Liver (tissue), 9 donors: ENCODE data around the gene CDH13. TPM values are rescaled to one million over a fixed set of nuclear protein-coding genes. Genes with fewer than 3 reads are reported as not detected.

Experiments used
- DNase-seq: peaks from one replicate; pipeline ENCODE4 v3.0.0-alpha.2; 2017; ENCODE audit warnings: low spot score
- H3K27ac ChIP-seq, 2 donors: one replicate each; pipeline ENCODE4 v1.7.0; 2013; ENCODE audit warnings: inconsistent platforms in 2 of 2, low read length in 2 of 2, control low read depth in 1 of 2, low read depth in 1 of 2, mild to moderate bottlenecking in 1 of 2
- H3K27me3 ChIP-seq, 4 donors: one replicate each; pipeline versions ENCODE4 v1.6.1 to v1.7.0; 2013; ENCODE audit warnings: low read length in 3 of 4, inconsistent platforms in 1 of 4, mild to moderate bottlenecking in 1 of 4, moderate library complexity in 1 of 4; ENCODE audit not compliant: control insufficient read depth in 4 of 4, insufficient read depth in 4 of 4
- H3K36me3 ChIP-seq, 4 donors: one replicate each; pipeline versions ENCODE4 v1.6.1 to v1.7.0; 2013; ENCODE audit warnings: low read length in 3 of 4, mild to moderate bottlenecking in 3 of 4, low read depth in 1 of 4, moderate library complexity in 1 of 4; ENCODE audit not compliant: control insufficient read depth in 4 of 4, insufficient read depth in 3 of 4
- H3K4me1 ChIP-seq, 4 donors: one replicate each; pipeline versions ENCODE4 v1.6.1 to v1.7.0; 2013; ENCODE audit warnings: low read length in 3 of 4, mild to moderate bottlenecking in 3 of 4, moderate library complexity in 1 of 4; ENCODE audit not compliant: control insufficient read depth in 4 of 4, insufficient read depth in 4 of 4
- H3K4me3 ChIP-seq, 3 donors: one replicate each; pipeline versions ENCODE4 v1.6.1 to v1.7.0; 2013; ENCODE audit warnings: low read length in 3 of 3, control low read depth in 1 of 3, low read depth in 1 of 3, mild to moderate bottlenecking in 1 of 3
- H3K9ac ChIP-seq, 2 donors: one replicate each; pipeline ENCODE4 v1.7.0; 2013; ENCODE audit warnings: low read length in 2 of 2, mild to moderate bottlenecking in 2 of 2, moderate library complexity in 2 of 2, control low read depth in 1 of 2, low read depth in 1 of 2
- H3K9me3 ChIP-seq, 4 donors: one replicate each; pipeline versions ENCODE4 v1.6.1 to v1.7.0; 2013; ENCODE audit warnings: low read length in 3 of 4; ENCODE audit not compliant: control insufficient read depth in 4 of 4
- FOXA1 ChIP-seq: IDR thresholded peaks from 2 replicates; pipeline ENCODE4 v1.6.1; 2016; ENCODE audit warnings: antibody characterized with exemption
- FOXA2 ChIP-seq: IDR thresholded peaks from 2 replicates; pipeline ENCODE4 v1.6.1; 2016; ENCODE audit warnings: antibody characterized with exemption
- GABPA ChIP-seq, 2 donors: IDR thresholded peaks in 1 of 2; conservative IDR thresholded peaks in 1 of 2; 2 replicates each; pipeline ENCODE4 v1.6.1; 2016; ENCODE audit warnings: antibody characterized with exemption in 2 of 2, mild to moderate bottlenecking in 1 of 2, moderate library complexity in 1 of 2
- HNF4G ChIP-seq: IDR thresholded peaks from 2 replicates; pipeline ENCODE4 v1.6.1; 2016; ENCODE audit warnings: antibody characterized with exemption
- JUND ChIP-seq, 2 donors: IDR thresholded peaks; 2 replicates each; pipeline ENCODE4 v1.6.1; 2016; ENCODE audit warnings: antibody characterized with exemption in 2 of 2
- MAX ChIP-seq: IDR thresholded peaks from 2 replicates; pipeline ENCODE4 v1.6.1; 2016; ENCODE audit warnings: antibody characterized with exemption
- NR2F2 ChIP-seq: IDR thresholded peaks from 2 replicates; pipeline ENCODE4 v1.6.1; 2016; ENCODE audit warnings: antibody characterized with exemption
- RAD21 ChIP-seq, 2 donors: IDR thresholded peaks; 2 replicates each; pipeline ENCODE4 v1.6.1; 2016; ENCODE audit warnings: antibody characterized with exemption in 2 of 2, mild to moderate bottlenecking in 2 of 2
- RXRA ChIP-seq, 2 donors: IDR thresholded peaks; 2 replicates each; pipeline ENCODE4 v1.6.1; 2017 to 2018; ENCODE audit warnings: antibody characterized with exemption in 2 of 2, mild to moderate bottlenecking in 1 of 2
- SP1 ChIP-seq: IDR thresholded peaks from 2 replicates; pipeline ENCODE4 v1.6.1; 2018; ENCODE audit warnings: antibody characterized with exemption, mild to moderate bottlenecking
- TAF1 ChIP-seq: conservative IDR thresholded peaks from 2 replicates; pipeline ENCODE4 v1.6.1; 2016; ENCODE audit warnings: antibody characterized with exemption, mild to moderate bottlenecking
- YY1 ChIP-seq: IDR thresholded peaks from 2 replicates; pipeline ENCODE4 v1.6.1; 2016; ENCODE audit warnings: antibody characterized with exemption, mild to moderate bottlenecking
- ZBTB33 ChIP-seq: IDR thresholded peaks from 2 replicates; pipeline ENCODE4 v1.6.1; 2016; ENCODE audit warnings: antibody characterized with exemption
- WGBS: extraction: QIAGEN DNeasy Blood & Tissue Kit; methylation state at CpG from one replicate; pipeline ENCODE4 v1.1.7; 2013; 5-methylcytosine and 5-hydroxymethylcytosine counted together
- polyA plus RNA-seq, 2 donors: library from polyadenylated mRNA; stranded (reverse) in 1 of 2; unstranded in 1 of 2; fragments of 200-250 nt in 1 of 2; fragments of >200 nt in 1 of 2; fragmentation: Nextera tagmentation in 1 of 2; extraction: Ambion mirVana in 1 of 2; gene quantifications; one replicate each; pipeline versions ENCODE4 v1.2.1 to v1.2.3, GENCODE V29; 2013 to 2015
- total RNA-seq, 2 donors: library from RNA; depleted of rRNA; stranded (reverse); fragments of >200 nt; gene quantifications; one replicate each; pipeline ENCODE4 v1.2.3, GENCODE V29; 2014
- TF ChIP-seq, protein P1 (sequence below): IDR thresholded peaks from 2 replicates; pipeline ENCODE4 v1.6.1; 2016; ENCODE audit warnings: antibody characterized with exemption, mild to moderate bottlenecking
- TF ChIP-seq, protein P2 (sequence below): IDR thresholded peaks from 2 replicates; pipeline ENCODE4 v1.6.1; 2016; ENCODE audit warnings: antibody characterized with exemption
- donor health status: healthy.
- donor health status: healthy.
- donor health status: healthy.
- donor health status: healthy.
- donor health status: healthy.

CDH13 gene
- total and polyA plus RNA-seq, 4 donors, result 0.21 to 1.5 (median 0.58) TPM

DNA sequence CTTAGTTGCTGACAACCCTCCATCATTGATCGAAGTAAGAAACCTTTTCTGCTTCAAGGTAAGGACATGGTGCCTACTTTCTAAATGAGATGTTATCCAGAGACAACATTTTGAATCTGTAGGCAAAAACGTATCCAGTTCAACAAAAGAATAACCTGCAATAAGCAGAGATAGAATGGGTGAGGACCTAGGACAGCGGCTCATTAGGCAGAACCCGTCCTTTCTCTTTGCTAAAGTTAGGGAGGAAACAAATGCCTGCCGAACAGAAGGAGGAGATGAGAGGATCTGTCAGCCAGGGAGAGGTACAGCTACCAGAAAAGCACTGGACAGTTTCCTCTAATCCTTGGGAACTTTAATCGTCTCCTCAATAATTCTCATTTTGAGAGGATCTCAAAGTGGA is 183.3 kb downstream of the CDH13 start:
- TF ChIP-seq YY1 (no peak), GABPA (IDR thresholded peaks at IDR 0.05 in 1 of 2, conservative IDR thresholded peaks at IDR 0.05 in 1 of 2) (no peak), RAD21 (IDR thresholded peaks at IDR 0.05) (no peak), MAX (no peak), HNF4G (no peak), NR2F2 (no peak), FOXA1 (no peak)
- H3K9me3 ChIP-seq, result no peaks in the 10 kb centered on the region
- 60% methylated on average over 6 of the region's 6 CpGs for WGBS
- no peak overlapping the region for H3K4me3 ChIP-seq
- DNase-seq, result no peak
- H3K36me3 ChIP-seq, result no peaks in the 10 kb centered on the region
- no peaks in the 10 kb centered on the region for H3K27me3 ChIP-seq
- no peaks in the 10 kb centered on the region for H3K4me1 ChIP-seq
- H3K9ac ChIP-seq, result no peak overlapping the region
- no peak overlapping the region for H3K27ac ChIP-seq

DNA sequence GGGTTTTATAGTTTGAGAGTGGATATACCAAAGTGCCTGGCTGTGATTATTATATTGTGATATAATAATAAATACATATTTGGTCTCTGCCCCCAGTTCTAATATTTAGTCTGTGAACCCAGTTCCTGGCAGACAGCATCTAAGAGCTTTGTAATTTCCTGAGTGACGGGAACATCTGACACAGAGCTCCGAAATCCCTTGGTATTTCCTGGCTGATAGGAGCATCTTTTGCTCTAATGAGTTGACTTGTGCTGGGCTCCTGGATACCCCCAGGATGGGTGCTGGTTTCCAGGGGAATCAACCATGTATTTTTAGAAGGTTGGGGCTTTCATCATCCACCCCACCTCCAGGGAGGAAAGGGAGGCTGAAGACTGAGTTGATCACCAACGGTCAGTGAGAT is 187.3 kb downstream of the CDH13 start:
- no peaks in the 10 kb centered on the region for H3K4me1 ChIP-seq
- no peak for DNase-seq
- H3K9me3 ChIP-seq, result no peaks in the 10 kb centered on the region
- no peak overlapping the region for H3K4me3 ChIP-seq
- 67% methylated on average over 3 of the region's 3 CpGs for WGBS
- no peak overlapping the region for H3K9ac ChIP-seq
- H3K36me3 ChIP-seq, result no peaks in the 10 kb centered on the region
- no peak overlapping the region for H3K27ac ChIP-seq
- H3K27me3 ChIP-seq, result peaks cover 0 to 2% (median 0%) of the 10 kb centered on the region in 4 donors
- TF ChIP-seq HNF4G, result no peak
- no peak for TF ChIP-seq SP1
- TF ChIP-seq GABPA (IDR thresholded peaks at IDR 0.05 in 1 of 2, conservative IDR thresholded peaks at IDR 0.05 in 1 of 2), result no peak
- TF ChIP-seq NR2F2, result no peak

- TF ChIP-seq TAF1, result no peak
- TF ChIP-seq SP1, result no peak
- no peak for TF ChIP-seq FOXA2
- TF ChIP-seq FOXA1, result no peak
- no peak for TF ChIP-seq NR2F2
- no peak for TF ChIP-seq MAX
- no peak for TF ChIP-seq JUND (IDR thresholded peaks at IDR 0.05)
- TF ChIP-seq RXRA (IDR thresholded peaks at IDR 0.05), result no peak
- Histone ChIP-seq H3K4me1 (no peaks in the 10 kb centered on the region), H3K36me3 (no peaks in the 10 kb centered on the region), H3K27ac (no peak overlapping the region), H3K9ac (no peak overlapping the region), H3K9me3 (peaks cover 0 to 1% (median 0%) of the 10 kb centered on the region in 4 donors), H3K27me3 (peaks cover 0 to 6% (median 0%) of the 10 kb centered on the region in 4 donors), H3K4me3 (no peak overlapping the region)
- no peak for DNase-seq
Measured at GRCh38 chr16:82819286-82819685, 192.5 kb downstream of the CDH13 start.

DNA sequence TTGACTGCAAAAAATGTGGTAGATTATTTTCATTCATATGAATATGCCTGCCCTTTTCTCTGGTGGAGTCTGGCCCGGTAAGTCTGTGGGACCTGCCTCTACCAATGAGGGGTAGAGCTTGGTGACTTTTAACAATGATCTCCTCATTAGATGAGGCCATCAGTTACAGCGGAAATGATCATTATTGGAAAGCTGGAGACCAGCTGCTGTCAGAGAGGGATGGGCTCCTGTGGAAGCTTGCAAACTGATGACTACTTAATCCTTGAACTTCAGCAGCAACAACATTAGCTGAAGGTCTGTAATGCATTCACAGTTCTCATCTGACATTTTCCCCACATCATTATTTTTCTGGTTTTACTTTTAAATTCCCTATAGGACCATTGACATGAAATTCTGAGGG is 194.1 kb downstream of the CDH13 start:
- Histone ChIP-seq H3K27ac (no peak overlapping the region), H3K9me3 (peaks cover 0 to 1% (median 0%) of the 10 kb centered on the region in 4 donors), H3K9ac (no peak overlapping the region), H3K27me3 (peaks cover 0 to 3% (median 0%) of the 10 kb centered on the region in 4 donors), H3K4me1 (no peaks in the 10 kb centered on the region), H3K36me3 (no peaks in the 10 kb centered on the region), H3K4me3 (no peak overlapping the region)
- WGBS, result 91% methylated on average over 2 of the region's 2 CpGs
- TF ChIP-seq YY1, result no peak
- no peak for TF ChIP-seq RXRA (IDR thresholded peaks at IDR 0.05)
- no peak for TF ChIP-seq MAX
- no peak for TF ChIP-seq HNF4G
- TF ChIP-seq, protein P1, sequence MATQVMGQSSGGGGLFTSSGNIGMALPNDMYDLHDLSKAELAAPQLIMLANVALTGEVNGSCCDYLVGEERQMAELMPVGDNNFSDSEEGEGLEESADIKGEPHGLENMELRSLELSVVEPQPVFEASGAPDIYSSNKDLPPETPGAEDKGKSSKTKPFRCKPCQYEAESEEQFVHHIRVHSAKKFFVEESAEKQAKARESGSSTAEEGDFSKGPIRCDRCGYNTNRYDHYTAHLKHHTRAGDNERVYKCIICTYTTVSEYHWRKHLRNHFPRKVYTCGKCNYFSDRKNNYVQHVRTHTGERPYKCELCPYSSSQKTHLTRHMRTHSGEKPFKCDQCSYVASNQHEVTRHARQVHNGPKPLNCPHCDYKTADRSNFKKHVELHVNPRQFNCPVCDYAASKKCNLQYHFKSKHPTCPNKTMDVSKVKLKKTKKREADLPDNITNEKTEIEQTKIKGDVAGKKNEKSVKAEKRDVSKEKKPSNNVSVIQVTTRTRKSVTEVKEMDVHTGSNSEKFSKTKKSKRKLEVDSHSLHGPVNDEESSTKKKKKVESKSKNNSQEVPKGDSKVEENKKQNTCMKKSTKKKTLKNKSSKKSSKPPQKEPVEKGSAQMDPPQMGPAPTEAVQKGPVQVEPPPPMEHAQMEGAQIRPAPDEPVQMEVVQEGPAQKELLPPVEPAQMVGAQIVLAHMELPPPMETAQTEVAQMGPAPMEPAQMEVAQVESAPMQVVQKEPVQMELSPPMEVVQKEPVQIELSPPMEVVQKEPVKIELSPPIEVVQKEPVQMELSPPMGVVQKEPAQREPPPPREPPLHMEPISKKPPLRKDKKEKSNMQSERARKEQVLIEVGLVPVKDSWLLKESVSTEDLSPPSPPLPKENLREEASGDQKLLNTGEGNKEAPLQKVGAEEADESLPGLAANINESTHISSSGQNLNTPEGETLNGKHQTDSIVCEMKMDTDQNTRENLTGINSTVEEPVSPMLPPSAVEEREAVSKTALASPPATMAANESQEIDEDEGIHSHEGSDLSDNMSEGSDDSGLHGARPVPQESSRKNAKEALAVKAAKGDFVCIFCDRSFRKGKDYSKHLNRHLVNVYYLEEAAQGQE, result no peak
- no peak for TF ChIP-seq TAF1
- TF ChIP-seq, protein P2, sequence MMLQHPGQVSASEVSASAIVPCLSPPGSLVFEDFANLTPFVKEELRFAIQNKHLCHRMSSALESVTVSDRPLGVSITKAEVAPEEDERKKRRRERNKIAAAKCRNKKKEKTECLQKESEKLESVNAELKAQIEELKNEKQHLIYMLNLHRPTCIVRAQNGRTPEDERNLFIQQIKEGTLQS, result no peak
- TF ChIP-seq ZBTB33, result no peak
- TF ChIP-seq FOXA1, result no peak
- no peak for TF ChIP-seq JUND (IDR thresholded peaks at IDR 0.05)
- no peak for DNase-seq
